ENCODE measurements around the gene CUBN. TPM values are rescaled to one million over a fixed set of nuclear protein-coding genes. Genes with fewer than 3 reads are reported as not detected.

CUBN gene
- total and polyA plus RNA-seq, 10 of the 15 experiments (the other 5 are each of a cell fraction or from before 2014, with no cell fraction given), result under 0.01 to 0.14 (median 0.02) TPM; not detected in 6

DNA sequence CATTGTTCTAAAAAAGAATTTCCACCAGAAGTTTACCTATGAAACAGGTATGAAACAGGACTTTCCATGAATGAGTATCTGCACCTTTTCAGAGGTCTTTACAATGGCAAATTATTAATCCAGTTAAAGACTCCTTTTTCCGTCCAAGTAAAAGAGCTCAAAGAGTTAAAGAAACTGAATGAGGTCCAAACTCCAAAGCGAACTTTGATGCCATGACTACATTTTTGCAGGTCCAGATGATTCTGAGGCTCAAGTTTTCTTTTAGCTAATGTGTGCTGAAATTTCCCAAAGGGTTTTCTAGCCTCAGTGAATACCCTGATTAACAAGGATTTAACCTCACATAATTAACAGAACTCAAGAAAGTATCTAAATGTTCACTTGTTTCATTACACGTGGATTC is 9.8 kb downstream of the CUBN start (continued):
- TF ChIP-seq, protein P1, sequence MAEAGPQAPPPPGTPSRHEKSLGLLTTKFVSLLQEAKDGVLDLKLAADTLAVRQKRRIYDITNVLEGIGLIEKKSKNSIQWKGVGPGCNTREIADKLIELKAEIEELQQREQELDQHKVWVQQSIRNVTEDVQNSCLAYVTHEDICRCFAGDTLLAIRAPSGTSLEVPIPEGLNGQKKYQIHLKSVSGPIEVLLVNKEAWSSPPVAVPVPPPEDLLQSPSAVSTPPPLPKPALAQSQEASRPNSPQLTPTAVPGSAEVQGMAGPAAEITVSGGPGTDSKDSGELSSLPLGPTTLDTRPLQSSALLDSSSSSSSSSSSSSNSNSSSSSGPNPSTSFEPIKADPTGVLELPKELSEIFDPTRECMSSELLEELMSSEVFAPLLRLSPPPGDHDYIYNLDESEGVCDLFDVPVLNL (IDR thresholded peaks at IDR 0.05; ENCODE audit: low read depth, low read length), result no peak

- no peak overlapping the region for H3K27ac ChIP-seq (ENCODE audit: control insufficient read depth, insufficient read depth)
- no TSS peak for BruUV-seq (replicated peaks)
- TF ChIP-seq, protein P2, sequence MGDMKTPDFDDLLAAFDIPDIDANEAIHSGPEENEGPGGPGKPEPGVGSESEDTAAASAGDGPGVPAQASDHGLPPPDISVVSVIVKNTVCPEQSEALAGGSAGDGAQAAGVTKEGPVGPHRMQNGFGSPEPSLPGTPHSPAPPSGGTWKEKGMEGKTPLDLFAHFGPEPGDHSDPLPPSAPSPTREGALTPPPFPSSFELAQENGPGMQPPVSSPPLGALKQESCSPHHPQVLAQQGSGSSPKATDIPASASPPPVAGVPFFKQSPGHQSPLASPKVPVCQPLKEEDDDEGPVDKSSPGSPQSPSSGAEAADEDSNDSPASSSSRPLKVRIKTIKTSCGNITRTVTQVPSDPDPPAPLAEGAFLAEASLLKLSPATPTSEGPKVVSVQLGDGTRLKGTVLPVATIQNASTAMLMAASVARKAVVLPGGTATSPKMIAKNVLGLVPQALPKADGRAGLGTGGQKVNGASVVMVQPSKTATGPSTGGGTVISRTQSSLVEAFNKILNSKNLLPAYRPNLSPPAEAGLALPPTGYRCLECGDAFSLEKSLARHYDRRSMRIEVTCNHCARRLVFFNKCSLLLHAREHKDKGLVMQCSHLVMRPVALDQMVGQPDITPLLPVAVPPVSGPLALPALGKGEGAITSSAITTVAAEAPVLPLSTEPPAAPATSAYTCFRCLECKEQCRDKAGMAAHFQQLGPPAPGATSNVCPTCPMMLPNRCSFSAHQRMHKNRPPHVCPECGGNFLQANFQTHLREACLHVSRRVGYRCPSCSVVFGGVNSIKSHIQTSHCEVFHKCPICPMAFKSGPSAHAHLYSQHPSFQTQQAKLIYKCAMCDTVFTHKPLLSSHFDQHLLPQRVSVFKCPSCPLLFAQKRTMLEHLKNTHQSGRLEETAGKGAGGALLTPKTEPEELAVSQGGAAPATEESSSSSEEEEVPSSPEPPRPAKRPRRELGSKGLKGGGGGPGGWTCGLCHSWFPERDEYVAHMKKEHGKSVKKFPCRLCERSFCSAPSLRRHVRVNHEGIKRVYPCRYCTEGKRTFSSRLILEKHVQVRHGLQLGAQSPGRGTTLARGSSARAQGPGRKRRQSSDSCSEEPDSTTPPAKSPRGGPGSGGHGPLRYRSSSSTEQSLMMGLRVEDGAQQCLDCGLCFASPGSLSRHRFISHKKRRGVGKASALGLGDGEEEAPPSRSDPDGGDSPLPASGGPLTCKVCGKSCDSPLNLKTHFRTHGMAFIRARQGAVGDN (IDR thresholded peaks at IDR 0.05), result no peak
- TF ChIP-seq RBBP5 (conservative IDR thresholded peaks at IDR 0.05), result no peak
- TF ChIP-seq, protein P3, sequence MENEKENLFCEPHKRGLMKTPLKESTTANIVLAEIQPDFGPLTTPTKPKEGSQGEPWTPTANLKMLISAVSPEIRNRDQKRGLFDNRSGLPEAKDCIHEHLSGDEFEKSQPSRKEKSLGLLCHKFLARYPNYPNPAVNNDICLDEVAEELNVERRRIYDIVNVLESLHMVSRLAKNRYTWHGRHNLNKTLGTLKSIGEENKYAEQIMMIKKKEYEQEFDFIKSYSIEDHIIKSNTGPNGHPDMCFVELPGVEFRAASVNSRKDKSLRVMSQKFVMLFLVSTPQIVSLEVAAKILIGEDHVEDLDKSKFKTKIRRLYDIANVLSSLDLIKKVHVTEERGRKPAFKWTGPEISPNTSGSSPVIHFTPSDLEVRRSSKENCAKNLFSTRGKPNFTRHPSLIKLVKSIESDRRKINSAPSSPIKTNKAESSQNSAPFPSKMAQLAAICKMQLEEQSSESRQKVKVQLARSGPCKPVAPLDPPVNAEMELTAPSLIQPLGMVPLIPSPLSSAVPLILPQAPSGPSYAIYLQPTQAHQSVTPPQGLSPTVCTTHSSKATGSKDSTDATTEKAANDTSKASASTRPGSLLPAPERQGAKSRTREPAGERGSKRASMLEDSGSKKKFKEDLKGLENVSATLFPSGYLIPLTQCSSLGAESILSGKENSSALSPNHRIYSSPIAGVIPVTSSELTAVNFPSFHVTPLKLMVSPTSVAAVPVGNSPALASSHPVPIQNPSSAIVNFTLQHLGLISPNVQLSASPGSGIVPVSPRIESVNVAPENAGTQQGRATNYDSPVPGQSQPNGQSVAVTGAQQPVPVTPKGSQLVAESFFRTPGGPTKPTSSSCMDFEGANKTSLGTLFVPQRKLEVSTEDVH (IDR thresholded peaks at IDR 0.05; ENCODE audit: low read depth, partially characterized antibody), result no peak
- no peak for ATAC-seq
- no peak overlapping the region for H3K4me3 ChIP-seq
- in situ Hi-C loops (cut with MboI) (no loop called here), intact Hi-C loops (cut with micrococcal nuclease; ENCODE audit: unreplicated experiment) (no loop called here)
- no peaks in the 10 kb centered on the region for H3K4me1 ChIP-seq (ENCODE audit: control insufficient read depth, insufficient read depth, low read length)
- CTCF ChIA-PET, result no interaction called here
- FAIRE-seq, result no peak
- DNase-seq (ENCODE audit: low read depth, low spot score), result no peak
- no peaks in the 10 kb centered on the region for H3K9me3 ChIP-seq (replicated peaks; ENCODE audit: control insufficient read depth, insufficient read depth, low read length)
- POLR2A ChIA-PET, result no interaction called here
- no peak overlapping the region for H3K9ac ChIP-seq (ENCODE audit: control insufficient read depth, insufficient read depth, low read length)
- no peaks in the 10 kb centered on the region for H4K20me1 ChIP-seq (ENCODE audit: control insufficient read depth, insufficient read depth)
- no peak overlapping the region for H3K4me2 ChIP-seq (ENCODE audit: control insufficient read depth, insufficient read depth)
- 58% methylated on average over 5 of the region's 5 CpGs for WGBS (ENCODE audit: insufficient coverage, insufficient replicate concordance, low lambda C conversion rate, missing lambda C conversion rate)
- RAD21 ChIA-PET (ENCODE audit: unreplicated experiment), result no interaction called here
- H2AFZ ChIP-seq (ENCODE audit: control insufficient read depth, low read depth, low read length), result no peak overlapping the region
- SMC1A ChIA-PET (ENCODE audit: uncharacterized antibody, unreplicated experiment), result no interaction called here
- H3K36me3 ChIP-seq (ENCODE audit: control insufficient read depth in 2 of 2, insufficient read depth in 2 of 2, low read length in 1 of 2), result no peaks in the 10 kb centered on the region
- no peaks in the 10 kb centered on the region for H3K79me2 ChIP-seq (ENCODE audit: control insufficient read depth, insufficient read depth, low read length)
- H3K27me3 ChIP-seq (replicated peaks in 1 of 2; ENCODE audit: control insufficient read depth in 2 of 2, insufficient read depth in 2 of 2, low read length in 1 of 2), result no peaks in the 10 kb centered on the region; a peak in 1 of 4 replicates
These were observed 13.4 kb downstream of the CUBN start for GRCh38 chr10:17116193-17116592.

Measured in GM12878 (cell line).